Neural cell (in vitro differentiated cells): ENCODE data around the gene SDK1. TPM values are rescaled to one million over a fixed set of nuclear protein-coding genes. Genes with fewer than 3 reads are reported as not detected.

Source experiments
- H2AFZ ChIP-seq: fragments of 200-600, 300-800 bp; sonication (generic), shearing (Covaris generic); 2 replicates; pipeline ENCODE4 v1.6.0; 2014; ENCODE audit warnings: low read depth, mild to moderate bottlenecking, antibody characterized with exemption, low read length, moderate library complexity
- H3F3A ChIP-seq: fragments of 200-600 bp; shearing (Covaris generic); 2 replicates; pipeline ENCODE4 v1.6.1; 2016; ENCODE audit warnings: mild to moderate bottlenecking, moderate library complexity, mixed read lengths, antibody characterized with exemption, low read length; ENCODE audit not compliant: insufficient read depth, poor library complexity, severe bottlenecking
- H3K27ac ChIP-seq: fragments of 200-600, 300-800 bp; sonication (generic), shearing (Covaris generic); 2 replicates; pipeline ENCODE4 v1.5.1; 2014; ENCODE audit warnings: mild to moderate bottlenecking, low read length, moderate library complexity
- H3K27me3 ChIP-seq: fragments of 300-800, 200-600 bp; sonication (generic), shearing (Covaris generic); 2 replicates; pipeline ENCODE4 v1.6.0; 2014; ENCODE audit warnings: mild to moderate bottlenecking, low read depth, low read length, moderate library complexity; ENCODE audit not compliant: insufficient read depth
- H3K36me3 ChIP-seq: fragments of 300-800, 200-600 bp; sonication (generic), shearing (Covaris generic); 2 replicates; pipeline ENCODE4 v1.5.1; 2014; ENCODE audit warnings: mild to moderate bottlenecking, antibody characterized with exemption, low read length, moderate library complexity; ENCODE audit not compliant: insufficient read depth
- H3K4me2 ChIP-seq: fragments of 300-800, 200-600 bp; sonication (generic), shearing (Covaris generic); 2 replicates; pipeline ENCODE4 v1.6.0; 2014; ENCODE audit warnings: mild to moderate bottlenecking, low read length
- H3K4me3 ChIP-seq: fragments of 300-800, 200-600 bp; sonication (generic), shearing (Covaris generic); 2 replicates; pipeline ENCODE4 v1.5.1; 2014; ENCODE audit warnings: mild to moderate bottlenecking, low read length, moderate library complexity
- H3K79me2 ChIP-seq: fragments of 200-600 bp; shearing (Covaris generic); replicated peaks from 2 replicates; pipeline ENCODE4 v1.6.0; 2014; ENCODE audit warnings: mild to moderate bottlenecking, low read length, moderate library complexity; ENCODE audit not compliant: insufficient read depth
- H3K9ac ChIP-seq: fragments of 300-800, 200-600 bp; sonication (generic), shearing (Covaris generic); 2 replicates; pipeline ENCODE4 v1.6.1; 2016; ENCODE audit warnings: mild to moderate bottlenecking, low read length, mixed read lengths
- H3K9me2 ChIP-seq: fragments of 200-600 bp; shearing (Covaris generic); 2 replicates; pipeline ENCODE4 v1.6.1; 2016; ENCODE audit warnings: mild to moderate bottlenecking, low read length, mixed read lengths; ENCODE audit not compliant: insufficient read depth
- H3K9me3 ChIP-seq: fragments of 200-600, 300-800 bp; sonication (generic), shearing (Covaris generic); 2 replicates; pipeline ENCODE4 v1.6.1; 2016; ENCODE audit warnings: mild to moderate bottlenecking, mixed run types, low read length, moderate library complexity, mixed read lengths
- H4K20me1 ChIP-seq: fragments of 200-600 bp; shearing (Covaris generic); 2 replicates; pipeline ENCODE4 v1.6.1; 2016; ENCODE audit warnings: mild to moderate bottlenecking, mixed run types; ENCODE audit not compliant: insufficient read depth
- CTCF ChIP-seq: fragments of 450-650 bp; IDR thresholded peaks from 2 replicates; pipeline ENCODE4 v1.5.1; 2014; ENCODE audit warnings: antibody characterized with exemption, mild to moderate bottlenecking, moderate library complexity; ENCODE audit not compliant: poor library complexity, severe bottlenecking
- EP300 ChIP-seq: fragments of 450-650 bp; conservative IDR thresholded peaks from 2 replicates; pipeline ENCODE4 v1.6.1; 2014; ENCODE audit warnings: antibody characterized with exemption, mild to moderate bottlenecking, moderate library complexity; ENCODE audit not compliant: poor library complexity, severe bottlenecking
- EZH2 ChIP-seq: fragments of 200-600, 300-800 bp; shearing (Covaris generic), sonication (generic); IDR thresholded peaks from 2 replicates; pipeline ENCODE4 v1.6.1; 2014; ENCODE audit warnings: antibody characterized with exemption, low read length, borderline replicate concordance, mild to moderate bottlenecking; ENCODE audit not compliant: insufficient read depth, poor library complexity, severe bottlenecking
- MXI1 ChIP-seq: fragments of 450-650 bp; conservative IDR thresholded peaks from 2 replicates; pipeline ENCODE4 v1.6.1; 2014; ENCODE audit warnings: antibody characterized with exemption, mild to moderate bottlenecking; ENCODE audit not compliant: poor library complexity, severe bottlenecking
- POLR2AphosphoS5 ChIP-seq: IDR thresholded peaks from 2 replicates; pipeline ENCODE4 v1.6.1; 2012
- RAD21 ChIP-seq: fragments of 450-650 bp; conservative IDR thresholded peaks from 2 replicates; pipeline ENCODE4 v1.6.1; 2014; ENCODE audit warnings: antibody characterized with exemption, mild to moderate bottlenecking, moderate library complexity
- REST ChIP-seq: IDR thresholded peaks from 2 replicates; pipeline ENCODE4 v1.6.1; 2012; ENCODE audit warnings: borderline replicate concordance
- SMC3 ChIP-seq: fragments of 450-650 bp; conservative IDR thresholded peaks from 2 replicates; pipeline ENCODE4 v1.6.1; 2014; ENCODE audit warnings: antibody characterized with exemption, mild to moderate bottlenecking, moderate library complexity; ENCODE audit not compliant: poor library complexity
- TAF1 ChIP-seq: IDR thresholded peaks from 2 replicates; pipeline ENCODE4 v1.6.1; 2012; ENCODE audit warnings: low read depth
- polyA plus RNA-seq: library from polyadenylated mRNA; depleted of rRNA; stranded (reverse); fragments of >200 nt; gene quantifications from 2 replicates; pipeline ENCODE4 v1.2.3, GENCODE V29; 2014

The SDK1 gene
- polyA plus RNA-seq, 1 donor from 2014 or later, result 2.7 TPM

GRCh38 chr7:3575753-3576531, 274.9 kb downstream of the SDK1 start:
- TF ChIP-seq RAD21, result no peak
- TF ChIP-seq POLR2AphosphoS5, result no peak
- TF ChIP-seq SMC3, result no peak
- Histone ChIP-seq H3F3A (no peaks in the 10 kb centered on the region), H2AFZ (no peak overlapping the region), H3K9ac (no peak overlapping the region), H3K9me3 (peaks cover 8% of the 10 kb centered on the region), H3K4me2 (no peak overlapping the region), H3K36me3 (no peaks in the 10 kb centered on the region), H3K9me2 (no peaks in the 10 kb centered on the region), H3K27me3 (no peaks in the 10 kb centered on the region), H4K20me1 (no peaks in the 10 kb centered on the region), H3K27ac (no peak overlapping the region), H3K79me2 (no peaks in the 10 kb centered on the region), H3K4me3 (no peak overlapping the region)

- Histone ChIP-seq H2AFZ (no peak overlapping the region), H3K79me2 (no peaks in the 10 kb centered on the region), H3F3A (no peaks in the 10 kb centered on the region), H3K36me3 (no peaks in the 10 kb centered on the region), H3K27ac (no peak overlapping the region), H3K27me3 (no peaks in the 10 kb centered on the region), H3K9ac (no peak overlapping the region), H4K20me1 (no peaks in the 10 kb centered on the region), H3K4me2 (no peak overlapping the region), H3K4me3 (no peak overlapping the region), H3K9me2 (no peaks in the 10 kb centered on the region), H3K9me3 (peaks cover 8% of the 10 kb centered on the region)
- TF ChIP-seq EP300 (no peak), EZH2 (no peak), RAD21 (no peak), SMC3 (no peak), MXI1 (no peak), TAF1 (no peak), CTCF (no peak), POLR2AphosphoS5 (no peak), REST (no peak)
Observed at GRCh38 chr7:3578399-3578798, 277.3 kb downstream of the SDK1 start.
